HG02623 (cell line): ENCODE measurements around the gene TUBGCP5.
"Not testable (repeated sequence)": the region's sequence is repeated elsewhere in the genome, so short reads cannot be mapped to it uniquely, and the experiment has no call there.

Source experiments
- ATAC-seq: cut with Tn5 transposase; IDR thresholded peaks from one replicate; pipeline ENCODE4 v1.9.1; 2021; ENCODE audit warnings: moderate library complexity; ENCODE audit not compliant: unreplicated experiment

Gene TUBGCP5

GRCh38 chr15:23043535-23043934, 4.2 kb upstream of the TUBGCP5 start:
- not testable (repeated sequence) for ATAC-seq

DNA sequence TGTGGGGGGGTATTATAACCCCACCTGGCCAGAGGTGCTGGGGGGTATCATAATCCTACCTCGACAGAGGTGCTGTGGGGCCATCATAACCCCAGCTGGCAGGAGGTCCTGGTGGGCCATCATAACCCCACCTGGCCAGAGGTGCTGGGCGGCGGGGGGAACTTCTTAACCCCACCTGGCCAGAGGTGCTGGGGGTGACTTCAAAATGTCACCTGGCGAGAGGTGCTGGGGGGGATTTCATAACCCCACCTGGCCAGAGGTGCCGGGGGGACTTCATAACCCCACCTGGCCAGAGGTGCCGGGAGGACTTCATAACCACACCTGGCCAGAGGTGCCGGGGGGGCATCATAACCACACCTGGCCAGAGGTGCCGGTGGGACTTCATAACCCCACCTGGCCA, 2.4 kb upstream of the TUBGCP5 start:
- ATAC-seq: not testable (repeated sequence)

GRCh38 chr15:23039917-23040281, 530 bp upstream of the TUBGCP5 start:
- no peak for ATAC-seq

GRCh38 chr15:23038726-23039142, 635 bp downstream of the TUBGCP5 start:
- ATAC-seq: no peak

DNA sequence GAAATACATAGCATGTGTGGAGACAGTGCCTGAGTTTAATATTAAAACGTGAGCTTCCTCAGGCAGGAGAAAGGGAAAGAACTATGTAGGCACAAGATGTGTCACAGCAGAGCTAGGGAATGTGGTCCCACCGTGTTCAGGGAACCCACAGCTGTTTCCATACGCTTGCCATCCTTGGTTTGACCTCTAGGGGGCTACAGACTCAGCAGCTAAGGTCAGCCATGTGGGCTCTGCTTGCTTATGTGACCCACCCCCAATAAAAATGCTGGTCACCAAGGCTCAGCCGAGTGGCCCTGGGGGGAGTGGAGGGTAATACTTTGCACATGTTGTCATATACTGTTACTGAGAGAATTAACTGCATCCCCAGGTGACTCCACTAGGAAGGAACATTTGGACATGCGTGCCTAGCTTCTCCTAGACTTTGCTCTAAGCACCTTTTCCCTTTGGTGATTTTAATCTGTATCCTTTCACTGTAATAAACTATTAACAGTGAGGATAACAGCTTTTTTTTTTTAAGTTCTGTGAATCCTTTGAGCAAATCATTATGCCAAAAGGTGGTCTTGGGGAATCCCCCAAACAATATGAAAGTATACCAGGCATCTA, 3.3 kb downstream of the TUBGCP5 start:
- ATAC-seq: no peak

- ATAC-seq: no peak
These were observed 5.4 kb downstream of the TUBGCP5 start for GRCh38 chr15:23033979-23034378.

GRCh38 chr15:23026218-23026617, 13.2 kb downstream of the TUBGCP5 start:
- ATAC-seq: no peak

- no peak for ATAC-seq
These were observed 17.2 kb downstream of the TUBGCP5 start for GRCh38 chr15:23022156-23022555.

GRCh38 chr15:23014394-23015000, 24.9 kb downstream of the TUBGCP5 start:
- ATAC-seq: no peak

DNA sequence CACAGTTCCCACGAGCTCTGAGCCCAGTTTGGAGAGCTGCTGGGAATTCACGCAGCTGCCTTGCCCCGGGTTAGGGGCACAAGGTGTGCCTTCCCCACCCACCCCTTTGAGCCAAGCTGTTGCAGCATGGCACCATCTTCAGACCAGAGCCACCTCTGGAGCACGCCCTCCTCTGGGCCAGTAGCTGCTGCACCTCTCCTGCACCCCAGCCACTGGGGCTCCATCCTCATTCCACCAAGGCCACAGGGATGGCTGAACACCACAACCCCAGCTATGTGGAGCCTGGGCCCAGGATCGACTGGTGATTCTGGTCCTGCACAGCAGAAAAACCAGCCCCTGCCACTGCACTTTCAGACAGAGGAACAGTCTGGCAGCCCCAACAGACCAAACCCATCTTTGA, 25.7 kb downstream of the TUBGCP5 start:
- no peak for ATAC-seq

DNA sequence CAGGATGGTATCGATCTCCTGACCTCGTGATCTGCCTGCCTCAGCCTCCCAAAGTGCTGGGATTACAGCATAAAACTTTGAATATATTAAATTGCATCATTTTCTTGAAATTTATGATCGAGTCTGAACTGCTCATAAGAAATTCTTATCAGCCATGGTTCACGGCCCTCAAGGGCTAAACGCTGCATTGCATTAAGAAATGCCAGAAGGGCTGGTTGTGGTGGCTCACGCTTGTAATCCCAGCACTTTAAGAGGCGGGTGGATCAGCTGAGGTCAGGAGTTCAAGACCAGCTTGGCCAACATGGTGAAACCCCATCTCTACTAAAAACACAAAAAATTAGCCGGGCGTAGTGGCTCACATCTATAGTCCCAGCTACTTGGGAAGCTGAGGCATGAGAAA, 26.8 kb downstream of the TUBGCP5 start:
- not testable (repeated sequence) for ATAC-seq

GRCh38 chr15:23003736-23004135, 35.6 kb downstream of the TUBGCP5 start:
- ATAC-seq: no peak

GRCh38 chr15:23002920-23003319, 36.4 kb downstream of the TUBGCP5 start:
- no peak for ATAC-seq

GRCh38 chr15:22995795-22996194, 43.6 kb downstream of the TUBGCP5 start:
- no peak for ATAC-seq

DNA sequence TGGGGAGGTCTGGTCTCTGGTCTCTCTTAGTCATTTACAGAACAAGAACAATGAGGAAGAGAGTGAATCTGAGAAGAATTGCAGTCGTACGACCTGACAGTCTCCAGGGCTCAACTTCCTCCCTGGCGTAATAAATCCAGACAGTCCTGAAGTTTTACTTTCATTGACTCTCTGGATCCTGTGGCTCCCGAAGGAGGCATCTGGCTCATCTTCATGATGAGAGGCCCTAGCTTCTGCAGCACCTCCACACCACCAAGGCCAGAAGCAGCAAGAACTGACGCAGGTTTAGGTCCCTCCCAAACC, 47.4 kb downstream of the TUBGCP5 start:
- no peak for ATAC-seq

- ATAC-seq: no peak
These were observed 49.5 kb downstream of the TUBGCP5 start for GRCh38 chr15:22989576-22990477.

- no peak for ATAC-seq
These were observed 50.6 kb downstream of the TUBGCP5 start for GRCh38 chr15:22988811-22989210.

DNA sequence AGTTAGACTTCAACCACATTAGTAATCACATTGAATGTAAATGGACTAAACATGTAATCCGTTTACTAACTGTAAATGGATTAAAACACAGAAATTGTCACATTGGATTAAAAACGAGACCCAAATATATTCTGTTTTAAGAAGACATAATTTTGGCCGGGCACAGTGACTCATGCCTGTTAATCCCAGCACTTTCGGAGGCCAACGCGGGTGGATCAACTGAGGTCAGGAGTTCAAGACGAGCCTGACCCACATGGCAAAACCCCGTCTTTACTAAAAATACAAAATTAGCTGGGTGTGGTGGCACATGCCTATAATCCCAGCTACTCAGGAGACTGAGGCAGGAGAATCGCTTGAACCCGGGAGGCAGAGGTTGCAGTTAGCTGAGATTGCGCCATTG, 57.4 kb downstream of the TUBGCP5 start:
- ATAC-seq: not testable (repeated sequence)

- no peak for ATAC-seq
These were observed 58.1 kb downstream of the TUBGCP5 start for GRCh38 chr15:22981051-22981840.

- ATAC-seq: peak; percentile 56
These were observed 58.9 kb downstream of the TUBGCP5 start, which contains the start of gene CYFIP1 for GRCh38 chr15:22980189-22981050. TSS of gene CYFIP1 (minus strand) at chr15:22980368. CDS start at chr15:22947285, 33,083 bp downstream.
